Heart right ventricle (tissue), 16 donors: ENCODE results near the gene HIGD1C. TPM values are rescaled to one million over a fixed set of nuclear protein-coding genes. Genes with fewer than 3 reads are reported as not detected.

Source experiments
- ATAC-seq, 8 donors: fragments of 200-7000 bp; cut with Tn5 transposase; one replicate each; pipeline ENCODE4 v1.9.1; 2020; ENCODE audit warnings: mild to moderate bottlenecking in 8 of 8, moderate library complexity in 8 of 8, moderate number of reproducible peaks in 1 of 8
- DNase-seq, 2 donors: peaks; one replicate each; pipeline ENCODE4 v3.0.0-alpha.2; 2020
- H3K27ac ChIP-seq, 10 donors: fragments of 200-600 bp; sonication (generic) in 2 of 10; one replicate each; pipeline versions ENCODE4 v1.5.0 to v1.8.0; 2020 to 2022; ENCODE audit warnings: mild to moderate bottlenecking in 3 of 10
- H3K27me3 ChIP-seq, 7 donors: fragments of 200-600 bp; one replicate each; pipeline ENCODE4 v1.8.0; 2021 to 2022; ENCODE audit warnings: mild to moderate bottlenecking in 2 of 7
- H3K36me3 ChIP-seq, 9 donors: fragments of 200-600 bp; sonication (generic) in 1 of 9; one replicate each; pipeline versions ENCODE4 v1.5.0 to v1.8.0; 2020 to 2022; ENCODE audit warnings: mild to moderate bottlenecking in 2 of 9
- H3K4me1 ChIP-seq, 9 donors: fragments of 200-600 bp; sonication (generic) in 1 of 9; one replicate each; pipeline versions ENCODE4 v1.5.0 to v1.8.0; 2020 to 2022; ENCODE audit warnings: mild to moderate bottlenecking in 4 of 9
- H3K4me3 ChIP-seq, 10 donors: fragments of 200-600 bp; sonication (generic) in 2 of 10; one replicate each; pipeline versions ENCODE4 v1.5.0 to v1.8.0; 2020 to 2022; ENCODE audit warnings: mild to moderate bottlenecking in 7 of 10, moderate library complexity in 2 of 10
- H3K9me3 ChIP-seq, 11 donors: fragments of 200-600 bp in 10 of 11; sonication (generic) in 2 of 11; one replicate each; pipeline versions ENCODE4 v1.5.0 to v1.8.0; 2013 to 2022; ENCODE audit warnings: mild to moderate bottlenecking in 2 of 11, control low read depth in 1 of 11, moderate library complexity in 1 of 11
- WGBS, 2 donors: extraction: QIAGEN DNeasy Blood & Tissue Kit; methylation state at CpG; one replicate each; pipeline ENCODE4 v1.1.7; 2013; ENCODE audit warnings: inconsistent platforms in 1 of 2; 5-methylcytosine and 5-hydroxymethylcytosine counted together
- intact Hi-C, 10 donors: fragments of 100-400 bp; cut with DNase I; formaldehyde crosslinking; loops; one replicate each; pipeline versions ENCODE4 v1.11.1 to v1.14.2; 2022
- polyA plus RNA-seq, 2 donors: library from polyadenylated mRNA; stranded (reverse); fragments of 200-250 nt; gene quantifications; one replicate each; pipeline ENCODE4 v1.2.3, GENCODE V29; 2013
- total RNA-seq, 10 donors: library from RNA; stranded (reverse); fragmentation: NEBNext Ultra II Directional in 3 of 10; extraction: Animal tissue kit (Norgen Biotek cat#: 25700) in 3 of 10; gene quantifications; one replicate each; pipeline versions ENCODE4 v1.2.1 to v1.2.4, GENCODE V29; 2021 to 2023
- TF ChIP-seq, protein P1 (sequence below), 9 donors: fragments of 200-600 bp; sonication (generic) in 2 of 9; IDR thresholded peaks; one replicate each; pipeline versions ENCODE4 v1.5.0 to v1.8.0; 2021 to 2022; ENCODE audit warnings: antibody characterized with exemption in 9 of 9, mild to moderate bottlenecking in 5 of 9, moderate library complexity in 1 of 9
- donor health status: Arrhythmogenic right ventricular cardiomyopathy.
- donor health status: ischemic (EF 13 %, LVEDD 7.1; RV severe dilation, severe dysfunction).
- donor health status: healthy with polysubstance abuse.
- donor health status: DM: no; HTN: yes; CAD: no.
- donor health status: DM: no; HTN: no; CAD: no.
- donor health status: ischemic (EF 25% LVEDD 6.9; RV normal size, moderate dysfunction).
- donor health status: ischemic (EF 25% LVEDD 5.7; RV mildly dilated, moderate dysfunction).
- donor health status: healthy.
- donor health status: DM: yes; HTN: yes; CAD: no.
- donor health status: Ischemic cardiomyopathy.
- donor health status: ischemic (EF 35%, LVEDD 5.7; RV mildly dilated, moderate dysfunction).
- donor health status: nonischemic (EF 11% LVEDD 7.7; RV severe dilation, severe dysfunction).
- donor health status: DM: yes; HTN: yes; CAD: no.
- donor health status: PGD.
- donor health status: ischemic (EF 29% LVEDD 5.4; RV normal size, mild dysfunction).
- donor health status: nonischemic (EF 23%, LVEDD 6.1; RV moderate dilation, normal function).

The HIGD1C gene
- total and polyA plus RNA-seq, 12 donors: not detected

DNA sequence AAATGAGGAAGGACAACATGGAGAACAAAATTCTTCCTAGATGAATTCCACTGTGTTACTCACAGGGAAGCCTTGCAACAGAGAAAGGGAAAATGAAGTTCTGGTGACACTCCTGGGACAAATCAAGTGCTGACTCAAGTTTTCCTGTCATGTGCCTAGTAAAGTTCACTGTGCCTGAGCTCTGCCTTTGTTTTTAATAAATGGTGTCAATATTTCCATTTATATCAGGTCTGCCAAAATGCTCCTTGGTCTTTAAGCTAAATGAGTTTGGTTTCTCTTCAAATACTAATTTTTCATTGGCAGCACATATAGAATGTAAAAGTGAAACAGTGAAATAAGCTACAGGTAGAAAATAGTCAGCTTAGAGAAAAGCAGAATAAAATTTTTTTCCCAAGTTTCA is 33.0 kb downstream of the HIGD1C start:
- intact Hi-C loops: loop anchor here in 6 of 10 donors (1.0 to 10.0 kb wide), 9 partner anchors 58 to 221 kb away; partner anchors contain the start of gene ATF1 (in 1 of the 6)
- H3K9me3 ChIP-seq: no peaks in the 10 kb centered on the region
- H3K27me3 ChIP-seq: no peaks in the 10 kb centered on the region
- ATAC-seq (peak; percentile 77 to 95 (median 90)), DNase-seq (peak in 1 of 2 donors; percentile 63)
- no peak overlapping the region for H3K4me3 ChIP-seq
- peaks cover 0 to 28% (median 19%) of the 10 kb centered on the region in 9 donors for H3K4me1 ChIP-seq
- H3K36me3 ChIP-seq: peaks cover 0 to 64% (median 21%) of the 10 kb centered on the region in 9 donors
- TF ChIP-seq, protein P1, sequence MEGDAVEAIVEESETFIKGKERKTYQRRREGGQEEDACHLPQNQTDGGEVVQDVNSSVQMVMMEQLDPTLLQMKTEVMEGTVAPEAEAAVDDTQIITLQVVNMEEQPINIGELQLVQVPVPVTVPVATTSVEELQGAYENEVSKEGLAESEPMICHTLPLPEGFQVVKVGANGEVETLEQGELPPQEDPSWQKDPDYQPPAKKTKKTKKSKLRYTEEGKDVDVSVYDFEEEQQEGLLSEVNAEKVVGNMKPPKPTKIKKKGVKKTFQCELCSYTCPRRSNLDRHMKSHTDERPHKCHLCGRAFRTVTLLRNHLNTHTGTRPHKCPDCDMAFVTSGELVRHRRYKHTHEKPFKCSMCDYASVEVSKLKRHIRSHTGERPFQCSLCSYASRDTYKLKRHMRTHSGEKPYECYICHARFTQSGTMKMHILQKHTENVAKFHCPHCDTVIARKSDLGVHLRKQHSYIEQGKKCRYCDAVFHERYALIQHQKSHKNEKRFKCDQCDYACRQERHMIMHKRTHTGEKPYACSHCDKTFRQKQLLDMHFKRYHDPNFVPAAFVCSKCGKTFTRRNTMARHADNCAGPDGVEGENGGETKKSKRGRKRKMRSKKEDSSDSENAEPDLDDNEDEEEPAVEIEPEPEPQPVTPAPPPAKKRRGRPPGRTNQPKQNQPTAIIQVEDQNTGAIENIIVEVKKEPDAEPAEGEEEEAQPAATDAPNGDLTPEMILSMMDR (IDR thresholded peaks at IDR 0.05): no peak
- H3K27ac ChIP-seq: peak overlapping the region; percentile 12 to 80 (median 67)

DNA sequence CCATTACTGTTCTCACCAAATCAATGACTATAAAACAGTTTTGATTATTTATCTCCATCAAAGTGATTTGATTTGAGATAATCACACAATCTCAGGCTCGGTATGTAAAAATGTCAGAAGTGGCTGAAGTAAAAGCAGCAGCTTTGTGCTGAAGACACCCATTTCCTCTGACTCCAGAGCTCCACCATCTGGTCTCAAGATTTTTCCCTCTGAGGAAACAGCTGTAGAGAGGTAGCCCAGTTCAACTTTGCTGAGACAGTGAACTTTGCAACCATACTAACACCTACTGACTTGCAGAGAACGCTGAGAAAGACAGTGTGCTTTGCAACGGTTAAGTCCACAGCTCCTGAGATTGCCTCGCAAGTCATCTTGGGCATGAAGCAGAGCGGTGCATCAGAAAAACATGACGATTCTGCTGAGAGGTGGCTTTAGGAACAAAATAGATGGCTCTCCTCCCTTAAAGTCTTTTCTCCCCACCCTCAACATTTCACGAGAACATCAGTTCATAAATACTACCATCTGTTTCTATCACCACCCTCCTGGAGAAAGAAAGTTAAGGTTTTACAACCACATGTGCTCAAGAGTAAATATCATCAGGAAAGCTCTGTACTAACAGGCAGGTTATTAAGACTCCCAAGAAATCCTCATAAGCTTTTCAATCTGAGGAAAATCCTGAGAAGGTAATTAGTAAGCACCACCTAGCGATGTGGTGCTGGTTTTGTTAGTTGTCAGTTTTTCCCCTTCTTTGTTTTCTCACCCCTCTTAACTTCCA is 34.8 kb downstream of the HIGD1C start:
- DNase-seq (peak in 1 of 2 donors; percentile 61), ATAC-seq (peak; percentile 54 to 88 (median 79))
- Histone ChIP-seq H3K9me3 (no peaks in the 10 kb centered on the region), H3K27me3 (no peaks in the 10 kb centered on the region), H3K4me1 (peaks cover 0 to 28% (median 19%) of the 10 kb centered on the region in 9 donors), H3K36me3 (peaks cover 0 to 64% (median 34%) of the 10 kb centered on the region in 9 donors), H3K4me3 (no peak overlapping the region), H3K27ac (peak overlapping the region in 3 of 10 donors; percentile 9 to 68 (median 54))
- WGBS, 2 donors: 48 to 54% methylated on average over 8 of the region's 8 CpGs
- intact Hi-C loops: loop anchor here in 9 of 10 donors (1.0 to 10.0 kb wide), 12 partner anchors 52 to 222 kb away; partner anchors contain the start of gene ATF1 (in 2 of the 9)
- TF ChIP-seq, protein P1 (IDR thresholded peaks at IDR 0.05): peak in 8 of 9 donors; percentile 47 to 79 (median 66)

DNA sequence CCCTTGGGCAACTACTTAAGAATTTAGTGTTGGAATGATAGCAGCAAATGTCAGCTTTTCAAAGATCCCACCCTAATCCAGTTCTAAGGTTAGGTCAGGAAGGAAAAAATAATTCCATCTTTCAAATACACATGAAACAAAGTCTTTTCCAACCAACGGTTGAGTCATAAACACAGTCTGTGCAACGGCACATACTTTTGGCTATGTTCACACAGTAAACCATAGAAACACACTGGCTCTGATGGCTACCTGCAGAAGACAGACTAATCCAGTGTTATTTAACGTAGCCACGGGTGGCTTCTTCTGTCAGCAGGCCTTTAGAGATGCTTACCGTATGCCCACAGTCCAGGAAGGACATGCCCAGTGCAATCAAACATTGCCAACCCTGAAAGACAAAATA is 35.7 kb downstream of the HIGD1C start:
- Histone ChIP-seq H3K36me3 (peaks cover 0 to 73% (median 37%) of the 10 kb centered on the region in 9 donors), H3K9me3 (no peaks in the 10 kb centered on the region), H3K4me3 (no peak overlapping the region), H3K27me3 (no peaks in the 10 kb centered on the region), H3K27ac (no peak overlapping the region), H3K4me1 (peaks cover 0 to 34% (median 19%) of the 10 kb centered on the region in 9 donors)
- 82 to 88% methylated on average over 5 of the region's 5 CpGs for WGBS, 2 donors
- TF ChIP-seq, protein P1 (IDR thresholded peaks at IDR 0.05): no peak
- ATAC-seq: no peak
- DNase-seq: no peak
- intact Hi-C loops: loop anchor here in 6 of 10 donors (2.0 to 10.0 kb wide), 7 partner anchors 61 to 223 kb away; partner anchors contain the start of gene ATF1 (in 1 of the 6)

DNA sequence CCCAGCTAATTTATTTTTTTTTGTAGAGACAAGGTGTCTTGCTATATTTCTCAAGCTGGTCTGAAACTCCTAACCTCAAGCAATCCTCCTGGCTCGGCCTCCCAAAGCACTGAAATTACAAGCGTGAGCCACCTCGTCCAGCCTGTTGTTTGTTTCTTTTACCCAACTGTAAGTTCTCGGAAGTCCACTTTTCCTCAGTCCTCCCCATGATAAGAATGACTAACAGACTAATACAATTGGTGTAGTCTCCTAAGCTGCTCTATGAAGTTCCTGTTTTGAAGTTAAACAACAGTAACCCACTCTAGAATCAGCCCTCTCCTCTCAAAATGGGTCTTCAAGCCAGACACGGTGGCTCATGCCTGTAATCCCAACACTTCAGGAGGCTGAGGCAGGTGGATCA is 36.5 kb downstream of the HIGD1C start:
- DNase-seq: no peak
- 89 to 95% methylated on average over 5 of the region's 5 CpGs for WGBS, 2 donors
- ATAC-seq: no peak
- Histone ChIP-seq H3K27me3 (no peaks in the 10 kb centered on the region), H3K9me3 (no peaks in the 10 kb centered on the region), H3K27ac (no peak overlapping the region), H3K4me1 (peaks cover 0 to 37% (median 19%) of the 10 kb centered on the region in 9 donors), H3K4me3 (no peak overlapping the region), H3K36me3 (peaks cover 0 to 81% (median 37%) of the 10 kb centered on the region in 9 donors)
- TF ChIP-seq, protein P1 (IDR thresholded peaks at IDR 0.05): no peak
- intact Hi-C loops: loop anchor here in 6 of 10 donors (2.0 to 10.0 kb wide), 7 partner anchors 62 to 224 kb away; partner anchors contain the start of gene ATF1 (in 1 of the 6)
